GM18508 (cell line): ENCODE data around the gene LDLRAD1.
A peak's percentile ranks its signal among the peaks of the same experiment; 100 is the strongest.
"Not testable (repeated sequence)": the region's sequence is repeated elsewhere in the genome, so short reads cannot be mapped to it uniquely, and the experiment has no call there.

Source experiments
- ATAC-seq: cut with Tn5 transposase; IDR thresholded peaks from one replicate; pipeline ENCODE4 v1.9.1; 2021; ENCODE audit warnings: moderate number of reproducible peaks; ENCODE audit not compliant: insufficient read depth, unreplicated experiment

LDLRAD1 gene

DNA sequence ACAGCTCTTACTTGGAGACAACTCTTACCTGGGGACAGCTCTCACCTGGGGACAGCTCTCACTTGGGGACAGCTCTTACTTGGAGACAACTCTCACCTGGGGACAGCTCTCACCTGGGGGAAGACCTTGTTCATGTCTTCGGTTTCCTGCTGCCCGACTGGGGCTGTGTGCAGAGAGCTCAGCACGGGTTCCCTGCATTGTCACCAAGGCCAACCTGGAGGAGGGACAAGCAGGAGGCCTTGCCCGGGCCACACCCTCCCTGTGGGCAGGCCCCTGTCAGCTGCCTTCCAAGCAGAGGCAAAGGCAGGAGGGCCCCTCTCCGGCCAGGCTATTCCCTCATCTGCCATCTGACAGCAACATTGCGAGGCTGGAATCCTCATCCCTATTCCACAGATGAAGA is at the start of gene LDLRAD1:
Gene LDLRAD1, minus strand, starts transcription at position 208 of the 400 bp plus-strand sequence. Its CDS starts 74 bp downstream, at position 134.
- ATAC-seq = no peak

- no peak for ATAC-seq
Observed at GRCh38 chr1:54064299-54064698, 46.3 kb upstream of the LDLRAD1 start.

DNA sequence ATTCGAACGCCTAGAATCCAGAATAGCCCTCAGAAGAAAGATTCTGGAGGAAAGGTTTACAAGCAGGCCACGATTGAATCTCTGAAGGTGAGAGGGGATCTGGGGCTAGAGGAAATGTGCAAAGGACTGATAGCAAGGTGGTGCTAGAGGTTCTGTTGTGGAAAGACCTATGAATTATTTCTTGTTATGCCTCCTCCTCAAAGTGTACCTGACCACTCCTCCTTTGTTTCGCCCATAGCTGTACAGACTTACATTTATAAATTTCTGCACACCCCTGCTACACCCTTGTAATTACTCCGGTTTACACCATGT is 36.4 kb upstream of the LDLRAD1 start:
- ATAC-seq = no peak

DNA sequence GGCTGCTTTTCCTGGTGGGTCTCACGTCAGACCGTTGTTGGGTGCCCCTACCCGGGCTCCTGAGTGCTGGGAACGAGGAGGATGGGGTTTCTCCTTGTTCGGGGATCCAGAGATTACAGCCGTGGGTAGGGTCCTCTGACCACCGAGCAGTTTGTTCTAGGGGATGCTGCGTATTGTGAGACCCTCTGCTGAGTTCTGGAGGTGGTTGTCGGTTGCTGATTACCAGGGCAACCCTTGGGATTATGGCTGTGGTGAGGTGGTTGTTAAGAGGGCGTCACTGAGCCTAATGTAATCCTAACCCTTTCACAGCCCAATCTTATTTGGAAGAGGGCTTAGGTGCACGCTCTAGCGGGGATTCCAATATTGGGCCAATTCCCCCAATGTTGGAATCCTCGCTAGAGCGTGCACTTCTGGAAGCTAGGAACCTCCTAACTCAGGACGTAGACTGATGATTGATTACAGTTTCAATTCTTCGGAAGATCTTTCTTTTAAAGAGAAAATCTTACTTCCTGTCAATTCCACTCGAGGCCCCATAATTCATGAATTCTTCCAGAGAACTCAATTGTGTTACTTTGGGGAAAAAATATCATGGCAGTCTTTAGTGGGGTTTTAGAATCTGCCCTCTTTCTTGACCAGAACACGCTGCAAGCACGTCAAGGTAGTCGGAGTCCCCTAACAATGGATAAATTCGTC is 35.9 kb upstream of the LDLRAD1 start:
- no peak for ATAC-seq

DNA sequence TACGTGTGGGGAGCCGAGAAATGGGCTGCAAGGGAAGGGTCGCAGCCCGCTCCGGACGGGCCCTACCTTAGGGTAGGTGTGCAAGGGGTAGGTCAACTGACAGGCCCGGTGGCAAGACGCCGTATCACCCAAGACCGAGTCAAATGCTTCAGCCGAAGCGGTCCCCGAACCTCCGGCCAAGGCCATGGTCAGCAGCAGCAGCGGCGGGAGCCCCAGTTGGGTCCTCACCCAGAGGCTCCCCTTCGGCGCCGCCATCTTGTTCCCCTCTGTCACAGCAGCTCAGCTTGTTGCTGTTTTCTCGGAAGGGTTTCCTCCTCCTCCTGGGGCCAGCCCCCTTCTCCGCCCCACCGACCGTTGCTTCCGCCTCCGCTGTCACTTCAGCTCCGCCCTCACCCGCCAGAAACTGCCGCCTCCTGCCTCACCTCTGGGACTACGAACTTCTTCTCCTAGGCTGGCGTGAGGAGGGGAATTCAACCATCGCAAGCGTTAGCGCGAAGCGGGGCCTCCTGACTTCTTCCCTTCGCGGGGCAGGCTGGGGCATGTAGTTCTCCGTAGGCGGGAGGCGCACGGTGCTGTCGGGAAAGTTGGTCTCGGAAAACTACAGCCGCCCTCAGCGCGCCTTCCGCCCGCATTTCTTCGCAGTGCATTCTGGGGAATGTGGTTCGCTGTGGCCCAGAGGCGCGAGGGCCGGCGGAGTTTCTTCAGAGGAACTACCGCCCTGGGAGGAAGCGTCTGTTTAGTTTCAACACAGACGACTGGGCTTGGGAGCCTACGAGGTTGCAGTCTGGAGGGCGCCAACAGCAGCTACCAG is 35.2 kb upstream of the LDLRAD1 start, which contains the start of the genes TCEANC2 and TMEM59:
Gene TCEANC2, plus strand, starts transcription at position 675 of the 811 bp plus-strand sequence. CDS start 815 bp downstream, outside the sequence.
Gene TMEM59, minus strand, starts transcription at position 271 of the 811 bp plus-strand sequence. Its CDS starts 16 bp downstream, at position 255.
- ATAC-seq = peak; percentile 79

DNA sequence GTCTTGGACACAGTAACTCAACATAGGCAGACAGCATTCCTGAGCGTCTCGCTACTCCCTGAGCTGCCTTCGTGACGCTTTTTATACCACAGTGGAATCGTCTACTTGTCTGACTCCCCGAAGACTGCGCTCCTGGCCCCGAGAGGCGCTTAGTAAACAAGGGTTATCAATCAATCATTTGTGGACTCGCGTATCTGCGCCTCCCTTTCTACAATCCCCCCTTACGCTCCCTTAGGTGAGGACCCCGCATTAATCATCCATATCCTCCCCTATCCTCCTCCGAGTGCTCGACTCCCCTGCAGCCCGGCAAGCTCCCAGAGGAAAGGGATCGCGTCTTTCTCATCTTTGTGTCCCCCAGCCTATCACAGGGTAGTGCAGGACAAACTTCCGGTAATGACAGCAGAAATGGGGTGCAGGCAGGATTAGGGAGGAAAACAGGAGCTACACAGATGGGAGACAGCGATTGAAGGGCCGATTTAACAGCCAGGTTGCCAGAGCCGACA is 34.5 kb upstream of the LDLRAD1 start:
- peak; percentile 14 for ATAC-seq

DNA sequence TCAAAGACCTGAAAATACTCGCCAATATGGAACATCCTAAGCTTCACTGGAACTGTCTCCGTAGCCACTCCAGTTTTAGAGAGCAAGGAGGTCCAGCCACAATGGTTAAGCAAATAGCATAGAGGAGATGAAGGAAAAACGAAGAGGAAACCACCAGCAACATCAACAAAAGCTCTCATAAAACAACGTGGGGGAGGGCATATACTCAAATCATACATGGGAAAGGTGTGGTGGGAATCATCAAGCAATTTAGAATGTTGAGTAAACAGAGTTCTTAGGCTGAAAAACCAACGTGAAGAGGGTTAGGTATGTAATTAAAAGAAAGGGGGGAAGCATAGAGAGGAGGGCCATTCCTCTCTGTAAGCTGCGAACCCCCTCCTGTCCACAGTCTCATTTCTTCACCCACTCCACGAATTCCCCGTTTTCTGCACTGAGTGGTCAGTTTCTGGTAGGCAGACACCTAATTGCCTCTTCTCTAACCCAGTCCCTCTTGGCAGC is 34.0 kb upstream of the LDLRAD1 start:
- no peak for ATAC-seq

DNA sequence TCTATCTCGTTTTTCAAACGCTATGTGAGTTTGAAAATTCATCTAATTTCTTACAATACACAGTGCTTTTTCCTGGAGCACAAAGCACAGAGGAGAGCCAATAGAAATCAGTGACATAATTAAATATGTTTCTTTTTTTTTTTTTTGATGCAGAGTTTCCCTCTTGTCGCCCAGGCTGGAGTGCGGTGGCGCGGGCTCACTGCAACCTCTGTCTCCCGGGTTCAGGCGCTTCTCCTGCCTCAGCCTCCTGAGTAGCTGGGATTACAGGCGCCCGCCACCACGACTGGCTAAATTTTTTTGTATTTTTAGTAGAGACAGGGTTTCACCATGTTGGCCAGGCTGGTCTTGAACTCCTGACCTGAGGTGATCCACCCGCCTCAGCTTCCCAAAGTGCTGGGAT is 32.4 kb upstream of the LDLRAD1 start:
- not testable (repeated sequence) for ATAC-seq

- ATAC-seq = no peak
Observed at GRCh38 chr1:54047384-54048305, 29.7 kb upstream of the LDLRAD1 start.

DNA sequence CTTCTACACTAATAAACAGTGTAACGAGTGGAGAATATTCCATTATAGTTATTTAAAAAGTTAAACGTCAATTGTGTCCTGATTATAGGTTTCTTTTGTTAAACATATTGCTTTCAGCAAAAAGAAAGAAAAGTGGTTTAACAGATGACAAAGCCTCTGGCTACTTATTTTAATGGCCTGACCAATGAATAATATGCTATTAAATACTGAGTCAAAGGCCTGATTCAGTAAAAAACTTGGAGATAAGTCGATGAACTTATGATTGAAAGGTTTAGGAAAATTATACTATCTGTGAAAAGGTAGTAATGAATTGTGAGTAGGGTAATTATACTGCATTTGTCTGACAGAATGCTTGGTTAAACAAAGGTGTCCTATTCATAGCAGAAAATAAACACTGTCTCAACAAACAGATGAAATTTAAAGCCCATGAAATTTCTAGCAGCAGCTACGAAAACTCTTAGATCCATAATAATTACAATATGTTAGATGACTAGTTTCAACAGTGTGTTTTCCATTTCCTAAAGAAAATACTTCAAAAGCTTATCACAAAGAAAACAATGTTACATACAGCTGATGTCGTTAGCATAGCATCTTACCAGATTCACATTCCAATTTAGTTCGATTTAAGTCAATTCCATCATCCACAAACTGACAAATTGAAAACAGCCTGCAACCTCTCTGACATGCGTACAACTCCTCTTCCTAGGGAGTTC is 28.8 kb upstream of the LDLRAD1 start:
- no peak for ATAC-seq

- ATAC-seq = no peak
Observed at GRCh38 chr1:54045496-54045895, 27.5 kb upstream of the LDLRAD1 start.

- no peak for ATAC-seq
Observed at GRCh38 chr1:54041806-54042205, 23.8 kb upstream of the LDLRAD1 start.

- no peak for ATAC-seq
Observed at GRCh38 chr1:54037476-54037875, 19.5 kb upstream of the LDLRAD1 start.

GRCh38 chr1:54028306-54029251 is 10.6 kb upstream of the LDLRAD1 start:
- no peak for ATAC-seq

DNA sequence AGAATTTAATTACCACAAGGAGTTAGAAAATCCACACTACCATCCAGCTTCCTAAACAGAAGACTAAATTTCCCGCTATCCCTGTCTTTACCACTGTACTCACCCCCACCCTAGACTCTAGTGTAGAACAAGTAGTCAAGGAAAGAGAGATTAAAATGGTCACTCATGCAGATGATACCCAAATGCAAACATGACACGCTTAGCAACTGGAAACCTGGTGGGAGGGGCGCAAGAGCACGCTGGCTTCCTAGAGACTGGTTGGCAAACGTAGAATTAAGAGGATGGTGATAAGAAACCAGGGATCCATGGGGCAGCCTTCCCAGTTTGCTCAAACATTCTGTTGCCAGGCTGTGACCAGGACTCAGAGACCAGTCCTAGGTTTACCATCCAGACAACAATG is 9.9 kb upstream of the LDLRAD1 start:
- ATAC-seq = no peak

DNA sequence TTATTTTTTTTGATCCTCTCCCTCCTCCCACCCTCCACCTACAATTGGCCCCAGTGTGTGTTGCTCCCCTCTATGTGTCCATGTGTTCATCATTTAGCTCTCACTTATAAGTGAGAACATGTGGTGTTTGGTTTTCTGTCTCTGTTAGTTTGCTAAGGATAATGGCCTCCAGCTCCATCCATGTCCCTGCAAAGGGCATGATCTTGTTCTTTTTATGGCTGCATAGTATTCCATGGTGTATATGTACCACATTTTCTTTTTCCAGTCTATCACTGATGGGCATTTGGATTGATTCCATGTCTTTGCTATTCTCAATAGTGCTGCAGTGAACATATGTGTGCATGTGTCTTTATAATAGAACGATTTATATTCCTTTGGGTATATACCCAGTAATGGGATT is 6.8 kb upstream of the LDLRAD1 start:
- ATAC-seq = not testable (repeated sequence)

- no peak for ATAC-seq
Observed at GRCh38 chr1:54024358-54024757, 6.4 kb upstream of the LDLRAD1 start.

- not testable (repeated sequence) for ATAC-seq
Observed at GRCh38 chr1:54019562-54020176, 1.7 kb upstream of the LDLRAD1 start.
